Measurements from ENCODE around the gene C4B. TPM values are rescaled to one million over a fixed set of nuclear protein-coding genes. Genes with fewer than 3 reads are reported as not detected.

C4B gene
- 1.1 and 1.3 TPM in 2 replicates for total RNA-seq

GRCh38 chr6:32014547-32014946, at the start of gene C4B:
C4B (plus strand) TSS chr6:32014795; CDS start chr6:32014846, 51 bp downstream.

DNA sequence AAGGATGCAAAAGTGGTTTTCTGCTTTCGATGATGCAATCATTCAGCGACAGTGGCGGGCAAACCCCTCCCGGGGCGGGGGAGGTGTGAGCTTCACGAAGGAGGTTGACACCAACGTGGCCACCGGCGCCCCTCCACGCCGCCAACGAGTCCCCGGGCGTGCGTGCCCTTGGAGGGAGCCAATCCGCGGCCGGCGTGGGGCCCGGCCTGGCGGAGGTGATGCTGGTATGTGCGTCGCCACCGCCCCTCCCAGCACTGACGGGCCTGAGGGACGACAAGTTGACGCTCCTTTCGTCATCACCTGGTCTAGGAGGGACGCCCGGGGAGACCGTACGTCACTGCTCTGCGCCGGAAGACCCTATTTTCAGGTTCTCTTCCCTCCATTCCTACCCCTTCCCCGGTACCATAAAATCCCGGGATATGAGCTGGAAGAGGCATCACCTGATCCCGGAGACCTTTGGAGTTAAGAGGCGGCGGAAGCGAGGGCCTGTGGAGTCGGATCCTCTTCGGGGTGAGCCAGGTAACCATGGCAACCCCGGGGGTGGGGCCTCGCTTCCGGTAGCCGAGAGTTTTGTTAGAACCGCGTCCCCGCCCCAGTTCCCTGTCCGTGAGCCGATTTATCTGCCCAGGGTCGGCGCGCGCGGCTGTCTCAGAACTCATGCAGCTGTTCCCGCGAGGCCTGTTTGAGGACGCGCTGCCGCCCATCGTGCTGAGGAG, 42.4 kb upstream of the C4B start, which contains the start of gene DXO:
DXO (minus strand) TSS at position 146 of the 716 bp plus-strand sequence. CDS start 463 bp downstream, outside the sequence.

GRCh38 chr6:31981744-31982143, 32.9 kb upstream of the C4B start, which contains the start of gene C4A:
C4A (plus strand) TSS chr6:31982057; CDS start chr6:31982108, 51 bp downstream.

GRCh38 chr6:32037598-32038524, 23.3 kb downstream of the C4B start, which contains the start of gene CYP21A2:
CYP21A2 (plus strand) TSS chr6:32038415; CDS start chr6:32038423, 8 bp downstream.

Other genes with a start within 250 kb of the C4B start
- 0.09 and 0.22 TPM in 2 replicates for gene VWA7, start 237.5 kb upstream of the C4B start, total RNA-seq
- 31.2 and 36.4 TPM in 2 replicates for gene VARS1, start 219.0 kb upstream of the C4B start, total RNA-seq
- 22.2 and 26.3 TPM in 2 replicates for gene LSM2, start 207.8 kb upstream of the C4B start, total RNA-seq
- 1.2 and 1.5 TPM in 2 replicates for gene HSPA1L, start 199.5 kb upstream of the C4B start, total RNA-seq
- gene HSPA1A, start 199.3 kb upstream of the C4B start, total RNA-seq: 78.6 and 81.2 TPM in 2 replicates
- gene HSPA1B, start 187.1 kb upstream of the C4B start, total RNA-seq: 16.9 and 34.6 TPM in 2 replicates
- gene NEU1, start 152.0 kb upstream of the C4B start, total RNA-seq: 43.3 and 54.0 TPM in 2 replicates
- gene SLC44A4, start 135.8 kb upstream of the C4B start, total RNA-seq: not detected in 2 replicates
- 24.9 and 29.6 TPM in 2 replicates for gene EHMT2, start 117.1 kb upstream of the C4B start, total RNA-seq
- gene ZBTB12, start 112.7 kb upstream of the C4B start, total RNA-seq: 2.4 and 2.8 TPM in 2 replicates
- gene C2, start 87.1 kb upstream of the C4B start, total RNA-seq: 0.17 and 0.22 TPM in 2 replicates
- 0.09 and 0.22 TPM in 2 replicates for gene CFB, start 68.7 kb upstream of the C4B start, total RNA-seq
- 68.1 and 76.8 TPM in 2 replicates for gene NELFE, start 55.8 kb upstream of the C4B start, total RNA-seq
- gene SKIC2, start 55.6 kb upstream of the C4B start, total RNA-seq: 23.6 and 24.9 TPM in 2 replicates
- gene DXO, start 42.7 kb upstream of the C4B start, total RNA-seq: 7.3 and 8.3 TPM in 2 replicates
- gene C4A, start 32.7 kb upstream of the C4B start, total RNA-seq: 1.0 and 1.3 TPM in 2 replicates
- under 0.01 TPM in 2 replicates for gene CYP21A2, start 23.6 kb downstream of the C4B start, total RNA-seq
- gene TNXB, start 94.5 kb downstream of the C4B start, total RNA-seq: 10.1 and 17.2 TPM in 2 replicates
- gene ATF6B, start 113.5 kb downstream of the C4B start, total RNA-seq: 11.9 and 13.2 TPM in 2 replicates
- gene FKBPL, start 115.5 kb downstream of the C4B start, total RNA-seq: 6.0 and 7.4 TPM in 2 replicates
- under 0.01 TPM in 1 of 2 replicates, not detected in the other for gene PRRT1, start 137.1 kb downstream of the C4B start, total RNA-seq
- gene PPT2, start 139.3 kb downstream of the C4B start, total RNA-seq: 53.0 and 75.2 TPM in 2 replicates
- 1.3 and 2.8 TPM in 2 replicates for gene EGFL8, start 149.8 kb downstream of the C4B start, total RNA-seq
- gene AGPAT1, start 161.3 kb downstream of the C4B start, total RNA-seq: 7.9 and 8.1 TPM in 2 replicates
- 46.2 and 61.2 TPM in 2 replicates for gene RNF5, start 163.6 kb downstream of the C4B start, total RNA-seq
- 0.60 and 0.65 TPM in 2 replicates for gene AGER, start 169.5 kb downstream of the C4B start, total RNA-seq
- 40.7 and 42.5 TPM in 2 replicates for gene PBX2, start 175.4 kb downstream of the C4B start, total RNA-seq
- 5.9 and 7.5 TPM in 2 replicates for gene GPSM3, start 177.8 kb downstream of the C4B start, total RNA-seq
- gene NOTCH4, start 209.3 kb downstream of the C4B start, total RNA-seq: 10.6 and 18.9 TPM in 2 replicates

All from dermis lymphatic vessel endothelial cell (primary cell).